HG03159 (cell line): ENCODE measurements around the gene ME2.
"Not testable (repeated sequence)": the region's sequence is repeated elsewhere in the genome, so short reads cannot be mapped to it uniquely, and the experiment has no call there.

Source experiments
- ATAC-seq: cut with Tn5 transposase; IDR thresholded peaks from one replicate; pipeline ENCODE4 v1.9.1; 2021; ENCODE audit warnings: mild to moderate bottlenecking, moderate library complexity; ENCODE audit not compliant: unreplicated experiment

ME2 gene

GRCh38 chr18:50859793-50860555 lies 18.9 kb upstream of the ME2 start:
- ATAC-seq, result no peak

- no peak for ATAC-seq
Measured at GRCh38 chr18:50861617-50862016, 17.3 kb upstream of the ME2 start.

- ATAC-seq, result no peak
Measured at GRCh38 chr18:50862401-50862800, 16.5 kb upstream of the ME2 start.

- ATAC-seq, result no peak
Measured at GRCh38 chr18:50863840-50864375, 15.0 kb upstream of the ME2 start.

GRCh38 chr18:50866765-50867164 lies 12.2 kb upstream of the ME2 start:
- ATAC-seq, result no peak

- no peak for ATAC-seq
Measured at GRCh38 chr18:50869150-50869549, 9.8 kb upstream of the ME2 start.

GRCh38 chr18:50870138-50870845 lies 8.6 kb upstream of the ME2 start:
- ATAC-seq, result no peak

GRCh38 chr18:50871846-50872245 lies 7.1 kb upstream of the ME2 start:
- ATAC-seq, result no peak

GRCh38 chr18:50875966-50876536 lies 2.9 kb upstream of the ME2 start:
- ATAC-seq, result no peak

- no peak for ATAC-seq
Measured at GRCh38 chr18:50877545-50878265, 1.2 kb upstream of the ME2 start.

- peak; percentile 20 for ATAC-seq
Measured at GRCh38 chr18:50879302-50880118, 592 bp downstream of the ME2 start.

- peak; percentile 0 for ATAC-seq
Measured at GRCh38 chr18:50880119-50880465, 1.2 kb downstream of the ME2 start.

- ATAC-seq, result not testable (repeated sequence)
Measured at GRCh38 chr18:50880944-50881343, 2.0 kb downstream of the ME2 start.

- no peak for ATAC-seq
Measured at GRCh38 chr18:50886929-50887328, 8.0 kb downstream of the ME2 start.

- ATAC-seq, result no peak
Measured at GRCh38 chr18:50895350-50896045, 16.6 kb downstream of the ME2 start.

- no peak for ATAC-seq
Measured at GRCh38 chr18:50896093-50896492, 17.2 kb downstream of the ME2 start.

- no peak for ATAC-seq
Measured at GRCh38 chr18:50898919-50899318, 20.0 kb downstream of the ME2 start.

GRCh38 chr18:50902797-50903196 lies 23.9 kb downstream of the ME2 start:
- no peak for ATAC-seq

GRCh38 chr18:50906843-50907242 lies 27.9 kb downstream of the ME2 start:
- ATAC-seq, result no peak

- no peak for ATAC-seq
Measured at GRCh38 chr18:50909261-50909660, 30.3 kb downstream of the ME2 start.
